Left ventricle myocardium inferior (tissue), 1 donor: ENCODE data around the gene NFIA. TPM values are rescaled to one million over a fixed set of nuclear protein-coding genes. Genes with fewer than 3 reads are reported as not detected.
A peak's percentile ranks its signal among the peaks of the same experiment; 100 is the strongest.

ENCODE experiments used
- DNase-seq: peaks from one replicate; pipeline ENCODE4 v3.0.0-alpha.2; 2020
- H3K27ac ChIP-seq: fragments of 200-600 bp; replicated peaks from 2 replicates; pipeline ENCODE4 v1.8.0; 2021
- H3K27me3 ChIP-seq: fragments of 200-600 bp; 2 replicates; pipeline ENCODE4 v1.8.0; 2021; ENCODE audit warnings: low read depth
- H3K36me3 ChIP-seq: fragments of 200-600 bp; 2 replicates; pipeline ENCODE4 v1.8.0; 2021
- H3K4me1 ChIP-seq: fragments of 200-600 bp; 2 replicates; pipeline ENCODE4 v1.8.0; 2021
- H3K4me3 ChIP-seq: fragments of 200-600 bp; 2 replicates; pipeline ENCODE4 v1.8.0; 2021; ENCODE audit warnings: mild to moderate bottlenecking, moderate library complexity
- H3K9me3 ChIP-seq: fragments of 200-600 bp; replicated peaks from 2 replicates; pipeline ENCODE4 v1.8.0; 2021
- CTCF ChIP-seq: fragments of 200-600 bp; IDR thresholded peaks from 2 replicates; pipeline ENCODE4 v1.8.0; 2021; ENCODE audit warnings: antibody characterized with exemption, mild to moderate bottlenecking, borderline replicate concordance
- intact Hi-C: fragments of 100-400 bp; cut with micrococcal nuclease; formaldehyde crosslinking; loops from one replicate; pipeline ENCODE4 v1.11.0; 2022
- total RNA-seq: library from RNA; stranded (reverse); fragmentation: NEBNext Ultra II Directional; extraction: Animal tissue kit (Norgen Biotek cat#: 25700); gene quantifications from one replicate; pipeline ENCODE4 v1.2.1, GENCODE V29; 2021
- donor health status: DM: no; HTN: yes; CAD: no; lungs with severe emphysema.

Gene NFIA
- total RNA-seq, 1 donor from 2014 or later, result 90.2 TPM

DNA sequence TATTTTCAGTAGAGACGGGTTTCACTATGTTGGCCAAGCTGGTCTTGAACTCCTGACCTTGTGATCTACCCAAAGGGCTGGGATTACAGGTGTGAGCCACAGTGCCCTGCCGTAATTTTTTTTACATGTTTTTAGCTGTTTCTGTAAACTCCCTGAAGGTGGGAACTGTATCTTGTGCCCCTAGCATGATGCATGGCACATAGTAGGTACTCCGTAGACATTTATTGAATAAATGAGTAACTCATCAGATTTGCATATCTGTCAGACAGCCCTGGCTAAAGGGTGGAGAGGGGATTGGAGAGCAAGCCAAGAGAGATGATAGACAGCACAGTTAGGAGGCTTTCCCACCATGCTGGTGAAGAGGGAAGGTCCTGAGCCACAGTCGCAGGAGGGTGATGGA, 247.2 kb downstream of the NFIA start:
- intact Hi-C loops, result no loop called here
- Histone ChIP-seq H3K27me3 (no peaks in the 10 kb centered on the region), H3K4me3 (no peak overlapping the region), H3K9me3 (no peaks in the 10 kb centered on the region), H3K4me1 (peaks cover 38% of the 10 kb centered on the region), H3K36me3 (peaks cover 4% of the 10 kb centered on the region), H3K27ac (no peak overlapping the region)
- DNase-seq, result no peak
- no peak for TF ChIP-seq CTCF

DNA sequence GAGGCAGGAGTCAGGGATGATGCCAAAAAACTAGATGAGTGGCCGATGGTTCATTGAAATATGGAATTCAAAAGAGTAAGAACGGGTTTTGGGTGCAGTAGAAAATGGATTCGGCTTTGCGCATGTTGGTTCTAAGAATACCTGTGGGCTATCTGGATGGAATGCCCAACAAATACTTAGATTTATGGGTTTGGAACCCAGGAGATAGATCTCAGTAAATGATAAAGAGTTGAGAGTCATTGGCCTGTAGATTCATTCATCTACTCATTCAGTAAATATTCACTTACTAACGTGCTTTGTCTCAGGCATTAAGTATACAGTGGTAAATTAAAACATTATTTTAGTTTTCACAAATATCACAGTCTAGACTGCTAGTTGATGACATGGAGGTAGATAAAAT, 247.7 kb downstream of the NFIA start:
- Histone ChIP-seq H3K9me3 (no peaks in the 10 kb centered on the region), H3K4me3 (no peak overlapping the region), H3K27ac (no peak overlapping the region), H3K36me3 (peaks cover 4% of the 10 kb centered on the region), H3K27me3 (no peaks in the 10 kb centered on the region), H3K4me1 (peaks cover 38% of the 10 kb centered on the region)
- no peak for TF ChIP-seq CTCF
- intact Hi-C loops, result loop anchor here (10.0 kb wide), 1 partner anchor 245 kb away; the partner anchor contains the start of gene NFIA
- no peak for DNase-seq

GRCh38 chr1:61330571-61330970, 248.2 kb downstream of the NFIA start:
- no peak for TF ChIP-seq CTCF

GRCh38 chr1:61332196-61332753, 249.9 kb downstream of the NFIA start:
- no peak for DNase-seq
- TF ChIP-seq CTCF, result no peak
- Histone ChIP-seq H3K4me3 (no peak overlapping the region), H3K27me3 (no peaks in the 10 kb centered on the region), H3K4me1 (peaks cover 56% of the 10 kb centered on the region), H3K36me3 (peaks cover 4% of the 10 kb centered on the region), H3K9me3 (no peaks in the 10 kb centered on the region), H3K27ac (peak overlapping the region; percentile 22)
- intact Hi-C loops, result loop anchor here (10.0 kb wide), 1 partner anchor 247 kb away; the partner anchor contains the start of gene NFIA

More at GRCh38 chr1:61330571-61330970, 248.2 kb downstream of the NFIA start:
- Histone ChIP-seq H3K4me3 (no peak overlapping the region), H3K27me3 (no peaks in the 10 kb centered on the region), H3K27ac (no peak overlapping the region), H3K4me1 (peaks cover 39% of the 10 kb centered on the region), H3K36me3 (peaks cover 4% of the 10 kb centered on the region), H3K9me3 (no peaks in the 10 kb centered on the region)
- intact Hi-C loops, result loop anchor here (10.0 kb wide), 1 partner anchor 246 kb away; the partner anchor contains the start of gene NFIA
- DNase-seq, result no peak

- H3K27ac ChIP-seq, result no peak overlapping the region
- peaks cover 61% of the 10 kb centered on the region for H3K4me1 ChIP-seq
- no peaks in the 10 kb centered on the region for H3K27me3 ChIP-seq
- intact Hi-C loops, result loop anchor here (10.0 kb wide), 1 partner anchor 248 kb away; the partner anchor contains the start of gene NFIA
- no peaks in the 10 kb centered on the region for H3K9me3 ChIP-seq
- DNase-seq, result no peak
- peaks cover 4% of the 10 kb centered on the region for H3K36me3 ChIP-seq
- no peak for TF ChIP-seq CTCF
- H3K4me3 ChIP-seq, result no peak overlapping the region
Measured at GRCh38 chr1:61332796-61333195, 250.4 kb downstream of the NFIA start.
